K562 (cell line): ENCODE measurements around the gene PIK3C2G. TPM values are rescaled to one million over a fixed set of nuclear protein-coding genes. Genes with fewer than 3 reads are reported as not detected.

Source experiments
- ATAC-seq: fragments of 200-7000 bp; cut with Tn5 transposase; 3 replicates; pipeline ENCODE4 v1.9.1; 2020; ENCODE audit warnings: moderate library complexity
- BruUV-seq: library from RNA; stranded (reverse); fragments of 400-500 nt; replicated peaks from 2 replicates; lab custom pipeline; 2021; lab: Mats Ljungman, UMichigan
- CTCF ChIA-PET: fragments of 300-600 bp; formaldehyde crosslinking; extraction: SDS; loops from one replicate; lab custom pipeline; 2021; ENCODE audit warnings: low intra/inter-chr PET ratio; lab: Yijun Ruan, JAX
- POLR2A ChIA-PET: fragments of 300-600, 350-650 bp; sonication (Branson Sonifier 250); formaldehyde crosslinking; extraction: SDS; loops from one replicate; lab custom pipeline; 2021; ENCODE audit warnings: antibody characterized with exemption, inconsistent platforms; lab: Yijun Ruan, JAX
- DNase-seq, 4 experiments: peaks; one replicate each; pipeline versions ENCODE4 v3.0.0 to v3.0.0-alpha.2; 2011 to 2018; ENCODE audit warnings: low spot score in 3 of 4, mixed read lengths in 3 of 4; ENCODE audit errors: extremely low read depth in 1 of 4
- FAIRE-seq: peaks from 2 replicates; lab custom pipeline; 2011; peaks lifted over from hg19 to GRCh38; lab: Jason Lieb, UNC
- H2AFZ ChIP-seq: 2 replicates; pipeline ENCODE4 v1.6.0; 2011; ENCODE audit warnings: low read depth, low read length, control low read depth, inconsistent platforms
- H3K27ac ChIP-seq: fragments of 200-600 bp; 3 replicates; pipeline ENCODE4 v1.8.0; 2011; ENCODE audit warnings: low read depth, mild to moderate bottlenecking, control low read depth, inconsistent platforms, low read length, moderate library complexity, mixed read lengths; ENCODE audit errors: extremely low read depth
- H3K27me3 ChIP-seq, 2 experiments: fragments of 300-600 bp in 1 of 2; 2 replicates in 1 of 2; 3 replicates in 1 of 2; pipeline versions ENCODE4 v1.6.0 to v1.8.0; 2011; ENCODE audit warnings: inconsistent platforms in 2 of 2, low read length in 2 of 2, mild to moderate bottlenecking in 1 of 2, mixed read lengths in 1 of 2, moderate library complexity in 1 of 2; ENCODE audit not compliant: control insufficient read depth in 2 of 2, insufficient read depth in 2 of 2
- H3K36me3 ChIP-seq: fragments of 300-600 bp; 3 replicates; pipeline ENCODE4 v1.8.0; 2011; ENCODE audit warnings: mild to moderate bottlenecking, low read length, inconsistent platforms; ENCODE audit not compliant: control insufficient read depth, insufficient read depth
- H3K4me1 ChIP-seq, 2 experiments: fragments of 200-600 bp in 1 of 2; replicated peaks in 1 of 2; 2 replicates in 1 of 2; 3 replicates in 1 of 2; pipeline versions ENCODE4 v1.5.1 to v1.8.0; 2011; ENCODE audit warnings: inconsistent platforms in 2 of 2, low read length in 2 of 2, mild to moderate bottlenecking in 1 of 2, mixed read lengths in 1 of 2, moderate library complexity in 1 of 2; ENCODE audit not compliant: control insufficient read depth in 2 of 2, insufficient read depth in 2 of 2
- H3K4me2 ChIP-seq: 2 replicates; pipeline ENCODE4 v1.6.1; 2011; ENCODE audit warnings: low read length, control low read depth, inconsistent platforms, mixed read lengths; ENCODE audit not compliant: insufficient read depth
- H3K4me3 ChIP-seq: fragments of 200-600 bp; sonication (generic), shearing (Covaris generic); 2 replicates; pipeline ENCODE4 v1.5.1; 2016; ENCODE audit warnings: control low read depth, inconsistent platforms
- H3K79me2 ChIP-seq: fragments of 200-600 bp; 3 replicates; pipeline ENCODE4 v1.8.0; 2011; ENCODE audit warnings: low read length, inconsistent platforms; ENCODE audit not compliant: control insufficient read depth, insufficient read depth
- H3K9ac ChIP-seq, 2 experiments: 2 replicates each; pipeline versions ENCODE4 v1.6.0 to v1.6.1; 2011; ENCODE audit warnings: low read depth in 2 of 2, low read length in 2 of 2, control low read depth in 1 of 2, inconsistent platforms in 1 of 2, mild to moderate bottlenecking in 1 of 2, mixed read lengths in 1 of 2; ENCODE audit not compliant: insufficient read depth in 1 of 2
- H3K9me1 ChIP-seq: one replicate; pipeline ENCODE4 v1.6.0; 2011; ENCODE audit warnings: inconsistent platforms, mild to moderate bottlenecking, low read length, moderate library complexity; ENCODE audit not compliant: control insufficient read depth, insufficient read depth
- H3K9me3 ChIP-seq: replicated peaks from 2 replicates; pipeline ENCODE4 v1.5.1; 2011; ENCODE audit warnings: low read depth, low read length, inconsistent platforms; ENCODE audit not compliant: control insufficient read depth, insufficient read depth
- H4K20me1 ChIP-seq: replicated peaks from 2 replicates; pipeline ENCODE4 v1.6.1; 2011; ENCODE audit warnings: low read length, inconsistent platforms, mixed read lengths; ENCODE audit not compliant: control insufficient read depth, insufficient read depth
- CEBPZ ChIP-seq: fragments of 150-350 bp; IDR thresholded peaks from 2 replicates; pipeline ENCODE4 v1.6.1; 2014; ENCODE audit warnings: low read depth, mild to moderate bottlenecking, low read length, borderline replicate concordance
- MBD2 ChIP-seq: sonication (generic); IDR thresholded peaks from 2 replicates; pipeline ENCODE4 v1.6.1; 2016; ENCODE audit warnings: low read depth, borderline replicate concordance
- ZKSCAN3 ChIP-seq: fragments of 250-450 bp; sonication (Bioruptor Pico); IDR thresholded peaks from 2 replicates; pipeline ENCODE4 v1.4.0; 2020
- WGBS: fragments of 100-300 bp; shearing (Covaris generic); methylation state at CpG from one replicate; pipeline ENCODE4 v1.1.6; 2016; ENCODE audit warnings: low coverage, mixed read lengths; ENCODE audit not compliant: insufficient coverage; ENCODE audit errors: missing lambda C conversion rate; 5-methylcytosine and 5-hydroxymethylcytosine counted together
- in situ Hi-C: fragments of 300-500 bp; cut with MboI; formaldehyde crosslinking; loops from 4 replicates; pipeline ENCODE4 v1.15.0; 2018; ENCODE audit warnings: inconsistent platforms, mixed read lengths
- intact Hi-C: fragments of 100-400 bp; cut with micrococcal nuclease; formaldehyde crosslinking; loops from 2 replicates; pipeline ENCODE4 v1.14.2; 2022
- polyA plus RNA-seq, 8 experiments: library from polyadenylated mRNA; depleted of rRNA in 4 of 8; stranded (reverse) in 5 of 8; unstranded in 3 of 8; fragments of >200 nt; fragmentation: Nextera tagmentation in 2 of 8; fragmentation: Illumina TruSeq in 1 of 8; extraction: Ambion mirVana in 2 of 8; extraction: Trizol in 1 of 8; gene quantifications; 2 replicates each; pipeline versions ENCODE4 v1.2.1 to v1.2.3, GENCODE V29; 2011 to 2014; ENCODE audit warnings: inconsistent platforms in 1 of 8, missing spikeins in 1 of 8
- total RNA-seq, 7 experiments: library from RNA; depleted of rRNA in 6 of 7; stranded (reverse); fragments of >200 nt in 6 of 7; fragmentation: Illumina TruSeq in 2 of 7; extraction: Trizol in 2 of 7; gene quantifications; 2 replicates each; pipeline versions ENCODE4 v1.2.1 to v1.2.3, GENCODE V29; 2011 to 2021; ENCODE audit warnings: low replicate concordance in 1 of 7

Gene PIK3C2G
- total and polyA plus RNA-seq, 9 of the 15 experiments (the other 6 are each of a cell fraction or from before 2014, with no cell fraction given), result not detected

DNA sequence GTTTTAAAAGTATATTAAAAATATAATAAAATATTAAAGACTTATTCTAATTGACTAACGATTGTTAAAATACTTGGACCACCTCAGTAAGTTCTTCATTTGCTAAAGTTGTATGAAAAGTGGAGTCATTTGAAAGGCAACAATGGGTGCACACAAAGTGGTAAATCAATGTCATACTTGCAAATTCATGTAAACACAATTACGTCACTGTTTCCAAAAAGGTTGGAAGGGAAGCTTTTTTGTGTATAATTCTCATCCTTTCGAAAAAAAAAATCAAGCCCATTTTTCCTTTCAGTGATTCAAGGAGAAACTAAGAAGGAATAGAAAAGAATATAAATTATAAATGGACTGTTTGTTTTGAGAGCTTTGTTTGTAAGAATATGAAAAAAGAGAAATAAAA is 166.2 kb downstream of the PIK3C2G start:
- in situ Hi-C loops (no loop called here), intact Hi-C loops (no loop called here)
- DNase-seq (no peak), FAIRE-seq (no peak), ATAC-seq (no peak)
- no peak overlapping the region for H3K4me3 ChIP-seq
- TF ChIP-seq CEBPZ (no peak), ZKSCAN3 (CRISPR knock-in tag) (no peak), MBD2 (no peak)
- no peaks in the 10 kb centered on the region for H3K36me3 ChIP-seq
- H3K4me1 ChIP-seq, result no peaks in the 10 kb centered on the region
- no peak overlapping the region for H2AFZ ChIP-seq
- H3K9ac ChIP-seq, result no peak overlapping the region
- CTCF ChIA-PET, result no interaction called here
- H4K20me1 ChIP-seq, result no peaks in the 10 kb centered on the region
- no TSS peak for BruUV-seq
- H3K27me3 ChIP-seq, result no peaks in the 10 kb centered on the region
- POLR2A ChIA-PET, result no interaction called here
- 12% methylated on average over 3 of the region's 3 CpGs for WGBS
- H3K4me2 ChIP-seq, result no peak overlapping the region
- H3K79me2 ChIP-seq, result no peaks in the 10 kb centered on the region
- no peaks in the 10 kb centered on the region for H3K9me3 ChIP-seq
- H3K27ac ChIP-seq, result no peak overlapping the region
- no peaks in the 10 kb centered on the region for H3K9me1 ChIP-seq
